ENCODE measurements around the gene LRRC61.
A peak's percentile ranks its signal among the peaks of the same experiment; 100 is the strongest.

Gene LRRC61

GRCh38 chr7:150359622-150360362 lies 36.6 kb downstream of the LRRC61 start (continued):
- TF ChIP-seq INSM2 (tag by site-specific recombination; IDR thresholded peaks at IDR 0.05) (peak; percentile 99), KLF10 (tag by site-specific recombination; IDR thresholded peaks at IDR 0.05) (no peak)

GRCh38 chr7:150360363-150361058 lies 37.4 kb downstream of the LRRC61 start:
- Histone ChIP-seq H3K36me3 (ENCODE audit: control insufficient read depth in 2 of 2, insufficient read depth in 1 of 2, low read length in 2 of 2) (no peaks in the 10 kb centered on the region), H3K9me3 (ENCODE audit: control insufficient read depth, insufficient read depth, low read depth, low read length) (no peaks in the 10 kb centered on the region), H3K27ac (ENCODE audit: extremely low read depth, low read depth, low read length) (no peak overlapping the region), H3K4me3 (ENCODE audit: low read depth, low read length) (no peak overlapping the region), H3K4me1 (ENCODE audit: control insufficient read depth, insufficient read depth, low read length) (no peaks in the 10 kb centered on the region)
- POLR2A ChIA-PET: no interaction called here
- CTCF ChIA-PET: no interaction called here
- TF ChIP-seq ZNF677 (tag by site-specific recombination; IDR thresholded peaks at IDR 0.05): no peak
- no peak for TF ChIP-seq ZNF837 (tag by site-specific recombination; IDR thresholded peaks at IDR 0.05)
- TF ChIP-seq SETDB1 (IDR thresholded peaks at IDR 0.05; ENCODE audit: insufficient read length, low read length): no peak
- no peak for TF ChIP-seq REPIN1 (tag by site-specific recombination; IDR thresholded peaks at IDR 0.05; ENCODE audit: low read depth)
- TF ChIP-seq ZBTB26 (tag by site-specific recombination; optimal IDR thresholded peaks at IDR 0.05): no peak
- TF ChIP-seq ZNF639 (tag by site-specific recombination; IDR thresholded peaks at IDR 0.05): peak; percentile 13; the same call in 1 of the 2 replicates
- TF ChIP-seq HOXA7 (CRISPR knock-in tag; IDR thresholded peaks at IDR 0.05; ENCODE audit: borderline replicate concordance): no peak
- TF ChIP-seq ZNF596 (tag by site-specific recombination; IDR thresholded peaks at IDR 0.05): 0 out of 2 replicates have a peak, but pooled peaks have one; percentile 19
- no peak for TF ChIP-seq ZFHX2 (tag by site-specific recombination; conservative IDR thresholded peaks at IDR 0.05)
- TF ChIP-seq ZNF580 (tag by site-specific recombination; IDR thresholded peaks at IDR 0.05): no peak
- TF ChIP-seq MEIS1 (CRISPR knock-in tag; IDR thresholded peaks at IDR 0.05; ENCODE audit: borderline replicate concordance): no peak
- TF ChIP-seq ZNF629 (tag by site-specific recombination; IDR thresholded peaks at IDR 0.05): peak; percentile 50; the same call in 1 of the 2 replicates
- TF ChIP-seq ZNF148 (tag by site-specific recombination; IDR thresholded peaks at IDR 0.05; ENCODE audit: borderline replicate concordance): no peak
- TF ChIP-seq IKZF3 (tag by site-specific recombination; IDR thresholded peaks at IDR 0.05): peak; percentile 29; the same call in 1 of the 2 replicates
- no peak for TF ChIP-seq ZNF391 (tag by site-specific recombination; IDR thresholded peaks at IDR 0.05; ENCODE audit: borderline replicate concordance, low read depth)
- TF ChIP-seq ZNF311 (tag by site-specific recombination; IDR thresholded peaks at IDR 0.05; ENCODE audit: borderline replicate concordance): no peak
- no peak for TF ChIP-seq ZNF549 (tag by site-specific recombination; IDR thresholded peaks at IDR 0.05)
- TF ChIP-seq ZNF280C (tag by site-specific recombination; IDR thresholded peaks at IDR 0.05): no peak
- TF ChIP-seq ZNF132 (tag by site-specific recombination; IDR thresholded peaks at IDR 0.05; ENCODE audit: borderline replicate concordance): no peak
- TF ChIP-seq ZNF510 (tag by site-specific recombination; IDR thresholded peaks at IDR 0.05; ENCODE audit: insufficient replicate concordance): no peak
- peak; percentile 77 for TF ChIP-seq ZNF121 (tag by site-specific recombination; IDR thresholded peaks at IDR 0.05)
